HEK293 (cell line): ENCODE results near the gene SPECC1.

ENCODE experiments used
- CTCF ChIA-PET: fragments of 350-600 bp; formaldehyde crosslinking; extraction: SDS; loops from one replicate; lab custom pipeline; 2021; ENCODE audit warnings: antibody characterized with exemption; lab: Yijun Ruan, JAX
- POLR2A ChIA-PET: fragments of 300-600 bp; formaldehyde crosslinking; extraction: SDS; loops from one replicate; lab custom pipeline; 2020; ENCODE audit warnings: antibody characterized with exemption, inconsistent platforms; lab: Yijun Ruan, JAX
- H3K27ac ChIP-seq: fragments of 200-500 bp; sonication (Bioruptor generic); 2 replicates; pipeline ENCODE4 v1.5.1; 2014; ENCODE audit warnings: low read depth, low read length, control low read depth, inconsistent platforms; ENCODE audit errors: extremely low read depth
- H3K36me3 ChIP-seq, 2 experiments: fragments of 200-500 bp in 1 of 2; sonication (Bioruptor generic) in 1 of 2; 1 replicate in 1 of 2; 2 replicates in 1 of 2; pipeline ENCODE4 v1.5.1; 2014 to 2017; ENCODE audit warnings: inconsistent platforms in 2 of 2, low read length in 2 of 2; ENCODE audit not compliant: control insufficient read depth in 2 of 2, insufficient read depth in 1 of 2
- H3K4me1 ChIP-seq: fragments of 200-500 bp; sonication (Bioruptor generic); 2 replicates; pipeline ENCODE4 v1.5.1; 2014; ENCODE audit warnings: mild to moderate bottlenecking, low read length, inconsistent platforms; ENCODE audit not compliant: control insufficient read depth, insufficient read depth
- H3K4me3 ChIP-seq: 2 replicates; pipeline ENCODE4 v1.5.1; 2011; ENCODE audit warnings: low read depth, mild to moderate bottlenecking, control low read depth, low read length, moderate library complexity
- H3K9me3 ChIP-seq: fragments of 200-500 bp; sonication (Bioruptor generic); 2 replicates; pipeline ENCODE4 v1.5.1; 2014; ENCODE audit warnings: low read depth, low read length, inconsistent platforms; ENCODE audit not compliant: control insufficient read depth, insufficient read depth
- ATF2 ChIP-seq: fragments of 450-650 bp; formaldehyde crosslinking; IDR thresholded peaks from 2 replicates; pipeline ENCODE4 v1.5.1; 2016; ENCODE audit warnings: missing biosample characterization, missing genetic modification characterization, low read depth
- KLF1 ChIP-seq: fragments of 450-650 bp; formaldehyde crosslinking; IDR thresholded peaks from 2 replicates; pipeline ENCODE4 v1.5.1; 2016; ENCODE audit warnings: missing biosample characterization, missing genetic modification characterization
- OSR2 ChIP-seq: fragments of 450-650 bp; formaldehyde crosslinking; IDR thresholded peaks from 2 replicates; pipeline ENCODE4 v1.5.1; 2016; ENCODE audit warnings: missing biosample characterization, missing genetic modification characterization
- PATZ1 ChIP-seq: fragments of 450-650 bp; formaldehyde crosslinking; IDR thresholded peaks from 2 replicates; pipeline ENCODE4 v1.5.1; 2016; ENCODE audit warnings: missing biosample characterization, missing genetic modification characterization
- SP3 ChIP-seq: fragments of 450-650 bp; formaldehyde crosslinking; IDR thresholded peaks from 2 replicates; pipeline ENCODE4 v1.5.1; 2016; ENCODE audit warnings: missing biosample characterization, missing genetic modification characterization
- ZBTB26 ChIP-seq: fragments of 450-650 bp; formaldehyde crosslinking; optimal IDR thresholded peaks from 2 replicates; pipeline ENCODE3; 2016; ENCODE audit warnings: missing biosample characterization, mild to moderate bottlenecking, missing genetic modification characterization
- ZBTB48 ChIP-seq: fragments of 450-650 bp; formaldehyde crosslinking; IDR thresholded peaks from 2 replicates; pipeline ENCODE4 v1.5.1; 2016; ENCODE audit warnings: missing biosample characterization, missing genetic modification characterization
- ZNF112 ChIP-seq: fragments of 450-650 bp; formaldehyde crosslinking; IDR thresholded peaks from 2 replicates; pipeline ENCODE4 v1.5.0; 2017; ENCODE audit warnings: missing biosample characterization, missing genetic modification characterization
- ZNF16 ChIP-seq: fragments of 450-650 bp; formaldehyde crosslinking; IDR thresholded peaks from 2 replicates; pipeline ENCODE4 v1.5.1; 2016; ENCODE audit warnings: low read depth, missing biosample characterization, missing genetic modification characterization
- ZNF184 ChIP-seq: fragments of 450-650 bp; IDR thresholded peaks from 2 replicates; pipeline ENCODE4 v1.5.1; 2018; ENCODE audit warnings: missing biosample characterization, mild to moderate bottlenecking, missing genetic modification characterization
- ZNF2 ChIP-seq: fragments of 450-650 bp; formaldehyde crosslinking; IDR thresholded peaks from 2 replicates; pipeline ENCODE4 v1.5.1; 2016; ENCODE audit warnings: missing biosample characterization, missing genetic modification characterization
- ZNF221 ChIP-seq: fragments of 450-650 bp; formaldehyde crosslinking; IDR thresholded peaks from 2 replicates; pipeline ENCODE4 v1.5.1; 2017; ENCODE audit warnings: missing biosample characterization, missing genetic modification characterization, borderline replicate concordance
- ZNF239 ChIP-seq: fragments of 450-650 bp; formaldehyde crosslinking; IDR thresholded peaks from 2 replicates; pipeline ENCODE4 v1.5.1; 2016; ENCODE audit warnings: missing biosample characterization, missing genetic modification characterization
- ZNF248 ChIP-seq: fragments of 450-650 bp; formaldehyde crosslinking; IDR thresholded peaks from 2 replicates; pipeline ENCODE4 v1.5.1; 2017; ENCODE audit warnings: missing biosample characterization, missing genetic modification characterization
- ZNF26 ChIP-seq: fragments of 450-650 bp; formaldehyde crosslinking; IDR thresholded peaks from 2 replicates; pipeline ENCODE4 v1.5.1; 2016; ENCODE audit warnings: missing biosample characterization, missing genetic modification characterization
- ZNF341 ChIP-seq: fragments of 450-650 bp; formaldehyde crosslinking; IDR thresholded peaks from 2 replicates; pipeline ENCODE4; 2016; ENCODE audit warnings: low read depth, missing biosample characterization, missing genetic modification characterization
- ZNF350 ChIP-seq: fragments of 450-650 bp; formaldehyde crosslinking; IDR thresholded peaks from 2 replicates; pipeline ENCODE4 v1.5.0; 2017; ENCODE audit warnings: missing biosample characterization, mild to moderate bottlenecking, missing genetic modification characterization
- ZNF391 ChIP-seq: fragments of 450-650 bp; formaldehyde crosslinking; IDR thresholded peaks from 2 replicates; pipeline ENCODE4 v1.5.1; 2016; ENCODE audit warnings: low read depth, missing biosample characterization, missing genetic modification characterization, borderline replicate concordance
- ZNF426 ChIP-seq: fragments of 450-650 bp; formaldehyde crosslinking; IDR thresholded peaks from 2 replicates; pipeline ENCODE4 v1.5.1; 2017; ENCODE audit warnings: missing biosample characterization, missing genetic modification characterization, mild to moderate bottlenecking, inconsistent platforms, moderate library complexity
- ZNF48 ChIP-seq: fragments of 450-650 bp; formaldehyde crosslinking; IDR thresholded peaks from 2 replicates; pipeline ENCODE4 v1.5.1; 2016; ENCODE audit warnings: missing biosample characterization, missing genetic modification characterization
- ZNF560 ChIP-seq: fragments of 450-650 bp; formaldehyde crosslinking; IDR thresholded peaks from 2 replicates; pipeline ENCODE4 v1.5.1; 2017; ENCODE audit warnings: missing biosample characterization, missing genetic modification characterization, borderline replicate concordance
- ZNF571 ChIP-seq: fragments of 450-650 bp; formaldehyde crosslinking; IDR thresholded peaks from 2 replicates; pipeline ENCODE4 v1.5.0; 2017; ENCODE audit warnings: missing biosample characterization, missing genetic modification characterization
- ZNF623 ChIP-seq: fragments of 450-650 bp; formaldehyde crosslinking; IDR thresholded peaks from 2 replicates; pipeline ENCODE4 v1.5.1; 2016; ENCODE audit warnings: missing biosample characterization, missing genetic modification characterization
- ZNF76 ChIP-seq: fragments of 450-650 bp; formaldehyde crosslinking; IDR thresholded peaks from 2 replicates; pipeline ENCODE4; 2016; ENCODE audit warnings: low read depth, missing biosample characterization, missing genetic modification characterization, borderline replicate concordance

Gene SPECC1

GRCh38 chr17:20143740-20144139, 134.6 kb downstream of the SPECC1 start:
- H3K27ac ChIP-seq = no peak overlapping the region
- H3K9me3 ChIP-seq = no peaks in the 10 kb centered on the region
- TF ChIP-seq ZBTB26 (tag by site-specific recombination) = no peak
- TF ChIP-seq OSR2 (tag by site-specific recombination) = no peak
- no peak for TF ChIP-seq ZNF560 (tag by site-specific recombination)
- no peak for TF ChIP-seq ZNF26 (tag by site-specific recombination)
- TF ChIP-seq ZNF76 (tag by site-specific recombination) = no peak
- no peak for TF ChIP-seq ZNF341 (tag by site-specific recombination)
- TF ChIP-seq SP3 (tag by site-specific recombination) = no peak
- TF ChIP-seq ZNF571 = no peak
- TF ChIP-seq ZNF2 (tag by site-specific recombination) = no peak
- TF ChIP-seq ZNF48 (tag by site-specific recombination) = no peak
- no peak for TF ChIP-seq ZNF350 (tag by site-specific recombination)
- no peak for TF ChIP-seq ZNF112 (tag by site-specific recombination)
- TF ChIP-seq PATZ1 (tag by site-specific recombination) = no peak
- CTCF ChIA-PET = interaction anchor here (0.6 to 1.2 kb wide), 2 partner anchors 89 to 143 kb away, joined by 3 to 4 read pairs; no protein-coding TSS in a partner anchor
- no peaks in the 10 kb centered on the region; a peak in 1 of 3 replicates for H3K36me3 ChIP-seq
- H3K4me3 ChIP-seq = no peak overlapping the region
- H3K4me1 ChIP-seq = no peaks in the 10 kb centered on the region
- POLR2A ChIA-PET = no interaction called here

- H3K4me3 ChIP-seq = no peak overlapping the region
- H3K9me3 ChIP-seq = no peaks in the 10 kb centered on the region
- H3K36me3 ChIP-seq = no peaks in the 10 kb centered on the region; a peak in 1 of 3 replicates
- ChIA-PET CTCF (no interaction called here), POLR2A (no interaction called here)
- TF ChIP-seq KLF1 (no peak), ZNF184 (tag by site-specific recombination) (no peak), ZNF112 (tag by site-specific recombination) (no peak), ZNF391 (tag by site-specific recombination) (no peak), SP3 (tag by site-specific recombination) (no peak), ZNF426 (tag by site-specific recombination) (no peak), ATF2 (tag by site-specific recombination) (no peak), ZNF248 (no peak), ZBTB48 (tag by site-specific recombination) (no peak), ZNF16 (tag by site-specific recombination) (no peak), ZNF239 (tag by site-specific recombination) (no peak), ZNF221 (tag by site-specific recombination) (no peak), ZNF623 (no peak)
- no peak overlapping the region for H3K27ac ChIP-seq
- H3K4me1 ChIP-seq = no peaks in the 10 kb centered on the region
These were observed 136.4 kb downstream of the SPECC1 start for GRCh38 chr17:20145567-20145966.
